Natural killer cell treated with Interleukin-12 subunit alpha and Interleukin-12 subunit beta and Interleukin-15 and Interleukin-18, amount 100 ng/mL, for 72 hours (primary cell): ENCODE data around the gene STT3A. TPM values are rescaled to one million over a fixed set of nuclear protein-coding genes. Genes with fewer than 3 reads are reported as not detected.

Experiments used
- ATAC-seq, 2 donors: fragments of 150-1000 bp; cut with Tn5 transposase in 1 of 2; sonication (Bioruptor Pico), chemical (Tn5 transposase) in 1 of 2; 2 replicates each; pipeline ENCODE4 v1.10.0; 2021
- DNase-seq: peaks from one replicate; pipeline ENCODE4 v3.0.0; 2022; ENCODE audit warnings: low spot score
- H3K27ac Mint-ChIP-seq, 2 donors: 1 replicate in 1 of 2; 2 replicates in 1 of 2; pipeline ENCODE4 v1.8.0; 2022; ENCODE audit warnings: mixed read lengths in 2 of 2, mild to moderate bottlenecking in 1 of 2, moderate library complexity in 1 of 2
- H3K27me3 Mint-ChIP-seq, 2 donors: 1 replicate in 1 of 2; 2 replicates in 1 of 2; pipeline ENCODE4 v1.8.0; 2022; ENCODE audit warnings: mixed read lengths in 2 of 2
- H3K36me3 Mint-ChIP-seq: one replicate; pipeline ENCODE4 v1.8.0; 2022; ENCODE audit warnings: mixed read lengths
- H3K4me1 Mint-ChIP-seq, 2 donors: 1 replicate in 1 of 2; 2 replicates in 1 of 2; pipeline ENCODE4 v1.8.0; 2022; ENCODE audit warnings: low read depth in 2 of 2, mixed read lengths in 2 of 2, mild to moderate bottlenecking in 1 of 2
- H3K4me3 Mint-ChIP-seq: one replicate; pipeline ENCODE4 v1.8.0; 2022; ENCODE audit warnings: mixed read lengths
- H3K9me3 Mint-ChIP-seq: 2 replicates; pipeline ENCODE4 v1.8.0; 2022; ENCODE audit warnings: mixed read lengths
- total RNA-seq, 2 donors: library from RNA; stranded (reverse); gene quantifications; one replicate each; pipeline ENCODE4 v1.2.3, GENCODE V29; 2022

STT3A gene
- total RNA-seq, 2 donors from 2014 or later: 169 to 182 TPM

GRCh38 chr11:125603207-125603606, 10.6 kb downstream of the STT3A start:
- Mint-ChIP-seq H3K27ac (no peak overlapping the region), H3K4me3 (no peak overlapping the region), H3K36me3 (peaks cover 42% of the 10 kb centered on the region), H3K27me3 (no peaks in the 10 kb centered on the region), H3K9me3 (no peaks in the 10 kb centered on the region), H3K4me1 (peaks cover 0 to 9% of the 10 kb centered on the region in 2 donors)
- DNase-seq: no peak
- no peak for ATAC-seq

- Mint-ChIP-seq H3K4me3 (no peak overlapping the region), H3K9me3 (no peaks in the 10 kb centered on the region), H3K36me3 (peaks cover 51% of the 10 kb centered on the region), H3K27me3 (no peaks in the 10 kb centered on the region), H3K4me1 (peaks cover 0 to 8% of the 10 kb centered on the region in 2 donors), H3K27ac (no peak overlapping the region)
- ATAC-seq (no peak), DNase-seq (no peak)
These were observed 12.8 kb downstream of the STT3A start for GRCh38 chr11:125605417-125605816.

- H3K4me1 Mint-ChIP-seq: peaks cover 6 to 17% of the 10 kb centered on the region in 2 donors
- H3K9me3 Mint-ChIP-seq: no peaks in the 10 kb centered on the region
- no peak overlapping the region for H3K4me3 Mint-ChIP-seq
- no peaks in the 10 kb centered on the region for H3K27me3 Mint-ChIP-seq
- H3K27ac Mint-ChIP-seq: no peak overlapping the region
- ATAC-seq (no peak), DNase-seq (no peak)
- H3K36me3 Mint-ChIP-seq: peaks cover 59% of the 10 kb centered on the region
These were observed 16.9 kb downstream of the STT3A start for GRCh38 chr11:125609545-125609944.

GRCh38 chr11:125618383-125618782, 25.7 kb downstream of the STT3A start:
- DNase-seq (no peak), ATAC-seq (no peak)
- no peaks in the 10 kb centered on the region for H3K4me1 Mint-ChIP-seq
- H3K4me3 Mint-ChIP-seq: no peak overlapping the region
- no peak overlapping the region for H3K27ac Mint-ChIP-seq
- H3K36me3 Mint-ChIP-seq: peaks cover 30% of the 10 kb centered on the region
- no peaks in the 10 kb centered on the region for H3K9me3 Mint-ChIP-seq
- no peaks in the 10 kb centered on the region for H3K27me3 Mint-ChIP-seq

GRCh38 chr11:125621995-125622394, 29.3 kb downstream of the STT3A start:
- ATAC-seq (no peak), DNase-seq (no peak)
- Mint-ChIP-seq H3K27me3 (no peaks in the 10 kb centered on the region), H3K4me3 (no peak overlapping the region), H3K36me3 (peaks cover 16% of the 10 kb centered on the region), H3K27ac (no peak overlapping the region), H3K9me3 (no peaks in the 10 kb centered on the region), H3K4me1 (peaks cover 17 to 18% of the 10 kb centered on the region in 2 donors)

- Mint-ChIP-seq H3K27ac (no peak overlapping the region), H3K4me3 (no peak overlapping the region), H3K4me1 (peaks cover 23 to 26% of the 10 kb centered on the region in 2 donors), H3K36me3 (peaks cover 23% of the 10 kb centered on the region), H3K27me3 (no peaks in the 10 kb centered on the region), H3K9me3 (no peaks in the 10 kb centered on the region)
- ATAC-seq (no peak), DNase-seq (no peak)
These were observed 30.4 kb downstream of the STT3A start for GRCh38 chr11:125623064-125623463.

- Mint-ChIP-seq H3K4me3 (peak within 1 kb of the TSS; percentile 90), H3K27ac (peak within 1 kb of the TSS; percentile 97), H3K36me3 (peaks cover 19% of the 10 kb centered on the region), H3K27me3 (no peaks in the 10 kb centered on the region), H3K9me3 (no peaks in the 10 kb centered on the region), H3K4me1 (peaks cover 23 to 26% of the 10 kb centered on the region in 2 donors)
- ATAC-seq (no peak), DNase-seq (no peak)
These were observed 32.1 kb downstream of the STT3A start, which contains the start of gene CHEK1 for GRCh38 chr11:125624756-125625213. Gene CHEK1, plus strand, starts transcription at chr11:125625163. Its CDS starts 1,606 bp downstream, at chr11:125626769.

- Mint-ChIP-seq H3K4me3 (peak overlapping the region; percentile 90), H3K9me3 (no peaks in the 10 kb centered on the region), H3K27me3 (no peaks in the 10 kb centered on the region), H3K36me3 (peaks cover 15% of the 10 kb centered on the region), H3K4me1 (peaks cover 23 to 26% of the 10 kb centered on the region in 2 donors), H3K27ac (peak overlapping the region; percentile 97)
- DNase-seq (no peak), ATAC-seq (no peak)
These were observed 32.6 kb downstream of the STT3A start for GRCh38 chr11:125625225-125625629.

- peak overlapping the region; percentile 97 for H3K27ac Mint-ChIP-seq
- H3K27me3 Mint-ChIP-seq: no peaks in the 10 kb centered on the region
- peak overlapping the region; percentile 90 for H3K4me3 Mint-ChIP-seq
- H3K4me1 Mint-ChIP-seq: peaks cover 23 to 26% of the 10 kb centered on the region in 2 donors
- no peaks in the 10 kb centered on the region for H3K9me3 Mint-ChIP-seq
- peaks cover 16% of the 10 kb centered on the region for H3K36me3 Mint-ChIP-seq
- DNase-seq (peak; percentile 89), ATAC-seq (peak; percentile 97)
These were observed 33.1 kb downstream of the STT3A start for GRCh38 chr11:125625630-125626287.

GRCh38 chr11:125626288-125626950, 33.8 kb downstream of the STT3A start:
- Mint-ChIP-seq H3K36me3 (peaks cover 14% of the 10 kb centered on the region), H3K27ac (peak overlapping the region; percentile 97), H3K4me1 (peaks cover 23 to 26% of the 10 kb centered on the region in 2 donors), H3K9me3 (no peaks in the 10 kb centered on the region), H3K27me3 (no peaks in the 10 kb centered on the region), H3K4me3 (peak overlapping the region; percentile 90)
- ATAC-seq (peak in 1 of 2 donors; percentile 33), DNase-seq (no peak)

- Mint-ChIP-seq H3K27me3 (no peaks in the 10 kb centered on the region), H3K4me3 (peak overlapping the region; percentile 90), H3K9me3 (no peaks in the 10 kb centered on the region), H3K4me1 (peaks cover 23 to 26% of the 10 kb centered on the region in 2 donors), H3K36me3 (peaks cover 12% of the 10 kb centered on the region), H3K27ac (peak overlapping the region; percentile 97)
- DNase-seq: no peak
- ATAC-seq: no peak
These were observed 34.7 kb downstream of the STT3A start for GRCh38 chr11:125627236-125627910.

- Mint-ChIP-seq H3K9me3 (no peaks in the 10 kb centered on the region), H3K27ac (no peak overlapping the region), H3K4me3 (no peak overlapping the region), H3K4me1 (peaks cover 0 to 4% of the 10 kb centered on the region in 2 donors), H3K27me3 (no peaks in the 10 kb centered on the region), H3K36me3 (peaks cover 46% of the 10 kb centered on the region)
- DNase-seq (no peak), ATAC-seq (no peak)
These were observed 45.2 kb downstream of the STT3A start for GRCh38 chr11:125637840-125638239.

- ATAC-seq: no peak
- no peak overlapping the region for H3K4me3 Mint-ChIP-seq
- no peaks in the 10 kb centered on the region for H3K9me3 Mint-ChIP-seq
- peaks cover 0 to 4% of the 10 kb centered on the region in 2 donors for H3K4me1 Mint-ChIP-seq
- DNase-seq: no peak
- no peak overlapping the region for H3K27ac Mint-ChIP-seq
- no peaks in the 10 kb centered on the region for H3K27me3 Mint-ChIP-seq
- H3K36me3 Mint-ChIP-seq: peaks cover 46% of the 10 kb centered on the region
These were observed 45.7 kb downstream of the STT3A start for GRCh38 chr11:125638315-125638714.

GRCh38 chr11:125645871-125646270, 53.2 kb downstream of the STT3A start:
- Mint-ChIP-seq H3K36me3 (peaks cover 32% of the 10 kb centered on the region), H3K4me3 (no peak overlapping the region), H3K27ac (no peak overlapping the region), H3K4me1 (peaks cover 5 to 7% of the 10 kb centered on the region in 2 donors), H3K9me3 (no peaks in the 10 kb centered on the region), H3K27me3 (no peaks in the 10 kb centered on the region)
- ATAC-seq: no peak
- DNase-seq: no peak
